Colon (tissue), 2 donors: ENCODE data around the gene PAX9.

Experiments
- FAIRE-seq: peaks from 2 replicates; lab custom pipeline; 2012; peaks lifted over from hg19 to GRCh38; lab: Jason Lieb, UNC
- donor health status: control.
- donor health status: control.

Gene PAX9

DNA sequence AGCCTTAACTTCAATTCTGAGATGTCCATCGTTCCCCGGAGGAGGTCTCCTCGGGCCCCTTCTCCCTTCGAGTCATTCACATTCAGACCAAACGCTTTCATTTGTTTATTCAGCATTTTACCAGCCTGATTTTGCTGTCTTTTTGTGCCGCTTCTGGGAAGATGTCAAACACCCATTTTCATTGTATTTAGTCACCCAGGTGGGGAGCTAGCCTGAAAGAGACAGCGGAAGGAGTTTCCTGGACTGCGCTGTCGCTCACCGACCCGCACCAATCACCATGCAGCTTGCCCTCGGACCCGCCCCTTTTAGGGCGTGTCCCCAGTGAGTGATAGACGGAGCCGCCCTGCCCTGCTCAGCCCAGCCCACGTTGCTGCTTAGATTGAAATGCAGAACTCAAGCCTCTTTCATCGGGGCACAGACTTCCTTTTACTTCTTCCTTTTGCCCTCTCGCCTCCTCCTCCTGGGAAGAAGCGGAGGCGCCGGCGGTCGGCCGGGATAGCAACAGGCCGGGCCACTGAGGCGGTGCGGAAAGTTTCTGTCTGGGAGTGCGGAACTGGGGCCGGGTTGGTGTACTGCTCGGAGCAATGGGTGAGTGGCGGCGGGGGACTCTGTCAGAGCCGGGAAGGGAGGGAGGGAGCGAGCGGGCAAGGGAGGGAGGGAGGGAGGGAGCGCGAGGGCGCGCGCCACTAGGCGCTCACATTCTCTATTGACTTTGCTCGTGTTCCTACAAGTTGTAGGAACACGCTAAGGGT is at the start of gene PAX9:
Gene PAX9, plus strand, starts transcription at position 355 of the 752 bp plus-strand sequence. Its CDS starts 230 bp downstream, at position 585.
- FAIRE-seq = no peak

- no peak for FAIRE-seq
These were observed 43.8 kb upstream of the PAX9 start for GRCh38 chr14:36617824-36618223.

- no peak for FAIRE-seq
These were observed 43.0 kb upstream of the PAX9 start for GRCh38 chr14:36618641-36619040.

GRCh38 chr14:36619131-36619530 is 42.5 kb upstream of the PAX9 start:
- no peak for FAIRE-seq

GRCh38 chr14:36619853-36620252 is 41.8 kb upstream of the PAX9 start:
- no peak for FAIRE-seq

- FAIRE-seq = no peak
These were observed 36.6 kb upstream of the PAX9 start for GRCh38 chr14:36625014-36625413.

- FAIRE-seq = no peak
These were observed 36.2 kb upstream of the PAX9 start for GRCh38 chr14:36625436-36625835.

- no peak for FAIRE-seq
These were observed 35.5 kb upstream of the PAX9 start for GRCh38 chr14:36626151-36626550.

DNA sequence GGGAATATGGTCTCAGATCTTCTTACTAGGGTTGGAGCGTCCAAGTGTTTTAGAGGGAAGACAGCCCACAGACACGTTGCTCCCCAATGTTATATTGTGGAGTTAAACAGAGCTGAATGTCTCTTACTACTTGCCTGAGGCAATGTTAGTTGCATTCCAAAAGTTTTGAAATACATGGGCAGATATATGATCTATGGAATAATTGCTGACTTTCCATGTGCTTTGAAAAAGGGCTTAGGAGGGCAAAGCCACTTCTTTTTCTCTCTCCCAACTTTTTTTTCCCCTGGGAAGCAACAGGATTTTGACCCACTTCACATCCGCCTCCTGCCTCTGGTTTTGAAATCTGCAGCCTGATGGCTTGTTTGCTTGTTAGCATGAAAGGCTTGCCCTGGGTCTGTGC is 33.7 kb upstream of the PAX9 start:
- FAIRE-seq = no peak

- FAIRE-seq = no peak
These were observed 28.1 kb upstream of the PAX9 start for GRCh38 chr14:36633580-36633979.

- no peak for FAIRE-seq
These were observed 14.8 kb upstream of the PAX9 start for GRCh38 chr14:36646664-36647416.

GRCh38 chr14:36647417-36647823 is 14.2 kb upstream of the PAX9 start:
- no peak for FAIRE-seq

DNA sequence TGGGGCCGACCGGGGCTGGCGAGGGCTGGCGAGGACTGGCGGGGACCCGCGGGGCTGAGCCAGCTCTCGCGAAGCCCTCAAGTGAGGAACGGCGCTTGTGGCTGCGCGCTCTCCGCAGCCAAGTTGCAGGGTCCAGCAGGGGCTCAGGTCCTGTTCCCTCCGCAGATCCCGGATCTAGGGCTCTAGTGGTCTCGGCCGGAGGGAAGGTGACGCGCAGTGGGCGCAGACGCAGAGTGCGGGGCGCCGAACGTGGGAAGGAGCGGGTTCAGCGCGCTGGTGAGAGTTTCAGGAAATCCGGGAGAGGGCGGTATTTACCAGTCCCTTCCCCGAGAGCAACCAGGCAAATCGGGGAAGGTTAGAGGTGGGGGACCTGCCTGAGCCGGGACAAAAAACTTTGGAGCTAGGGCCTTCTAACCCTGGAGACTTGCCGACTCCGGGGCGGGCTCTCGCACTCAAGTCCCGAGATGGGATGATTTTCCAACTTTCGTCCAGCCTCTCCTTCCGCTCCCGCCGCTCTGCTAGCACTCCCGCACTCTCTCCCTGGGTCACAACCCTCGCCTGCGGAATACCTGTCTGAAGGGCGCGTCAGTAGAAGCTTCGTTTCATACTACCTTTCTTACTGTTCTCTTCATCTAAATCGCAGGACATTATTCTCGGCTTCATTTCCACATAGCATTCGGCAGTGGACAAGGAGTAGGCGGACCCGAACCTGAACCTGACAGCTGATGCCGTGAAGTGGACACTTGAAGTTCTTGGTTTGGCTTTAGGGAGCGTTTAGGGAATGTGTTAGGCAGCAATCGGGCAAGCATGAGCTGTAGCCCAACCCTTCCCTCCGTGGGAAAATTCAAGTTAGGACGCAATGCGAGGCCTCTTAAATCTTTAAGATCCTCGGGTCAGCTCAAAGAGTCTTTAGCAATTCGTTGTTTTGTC is 13.6 kb upstream of the PAX9 start:
- FAIRE-seq = no peak

GRCh38 chr14:36649872-36650650 is 11.6 kb upstream of the PAX9 start:
- no peak for FAIRE-seq

DNA sequence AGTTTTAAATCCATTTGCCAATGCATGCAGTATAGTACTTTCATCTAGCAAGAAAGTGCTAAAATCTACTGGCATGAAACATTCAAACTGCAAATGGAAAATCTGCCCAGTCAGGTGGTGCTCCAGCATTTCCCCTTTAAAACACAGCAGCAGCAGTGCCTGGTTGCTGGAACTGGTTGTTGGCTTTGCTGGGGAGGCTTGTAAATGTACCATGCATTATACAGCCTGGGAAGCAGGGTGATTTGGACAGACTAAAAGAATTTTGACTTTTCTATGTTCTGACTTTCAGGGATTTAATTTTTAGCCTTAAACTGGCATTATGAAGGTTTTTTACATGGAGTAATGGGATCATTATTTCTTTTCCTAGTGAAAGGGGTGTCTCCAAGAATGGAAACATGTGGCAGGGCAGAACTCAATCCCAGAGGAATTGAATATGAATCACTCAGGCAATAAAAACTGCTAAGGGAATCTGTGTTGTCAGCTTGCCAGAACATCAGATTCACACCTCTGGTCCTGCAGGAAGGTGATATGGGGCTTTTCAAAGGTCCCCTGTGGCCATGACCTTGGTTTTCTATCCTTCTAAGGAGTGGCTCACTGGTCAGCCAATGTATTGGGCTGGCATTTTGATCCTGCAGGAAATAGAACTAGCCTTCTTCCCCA is 9.0 kb upstream of the PAX9 start:
- FAIRE-seq = no peak

- FAIRE-seq = no peak
These were observed 8.2 kb upstream of the PAX9 start for GRCh38 chr14:36653413-36653812.

DNA sequence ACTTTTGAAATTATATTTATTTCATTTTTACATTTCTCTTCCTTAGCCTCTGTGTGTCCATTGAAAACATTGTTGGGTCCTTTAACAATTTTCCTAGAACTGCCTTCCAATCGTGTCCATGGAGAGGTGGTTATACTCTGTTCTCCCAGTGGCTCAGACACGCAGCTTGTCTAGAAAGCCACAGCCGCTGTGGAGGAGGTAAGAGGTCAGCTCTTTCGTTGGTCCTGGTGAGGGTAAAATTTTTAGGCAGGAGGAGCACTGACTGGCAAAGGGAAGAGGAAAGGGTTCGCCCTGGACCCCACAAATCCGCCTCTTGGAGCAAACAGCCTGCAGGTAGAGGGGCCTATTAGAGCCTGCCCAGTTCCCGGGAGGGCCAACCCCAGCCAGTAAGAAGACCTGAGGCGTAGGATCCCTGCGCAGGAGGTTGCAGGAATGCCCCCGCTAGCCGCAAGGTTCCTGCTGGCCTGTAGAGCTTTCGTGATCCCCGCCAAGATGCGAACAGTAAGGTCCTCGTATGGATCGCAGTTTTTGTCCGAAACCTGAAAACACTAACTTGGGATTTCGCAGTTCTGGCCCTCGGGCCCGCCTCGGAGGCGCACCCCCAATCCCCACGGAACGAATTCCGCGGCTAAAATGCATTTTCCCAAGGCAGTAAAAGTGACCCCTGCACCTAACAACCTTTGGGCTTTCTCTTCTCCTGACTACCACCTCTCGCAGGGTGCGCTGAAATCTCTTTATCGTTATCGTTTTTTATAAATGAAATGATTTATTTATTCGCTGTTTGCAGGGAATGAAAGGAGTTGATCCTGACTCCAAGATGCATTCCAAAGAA is 7.5 kb upstream of the PAX9 start:
- no peak for FAIRE-seq

DNA sequence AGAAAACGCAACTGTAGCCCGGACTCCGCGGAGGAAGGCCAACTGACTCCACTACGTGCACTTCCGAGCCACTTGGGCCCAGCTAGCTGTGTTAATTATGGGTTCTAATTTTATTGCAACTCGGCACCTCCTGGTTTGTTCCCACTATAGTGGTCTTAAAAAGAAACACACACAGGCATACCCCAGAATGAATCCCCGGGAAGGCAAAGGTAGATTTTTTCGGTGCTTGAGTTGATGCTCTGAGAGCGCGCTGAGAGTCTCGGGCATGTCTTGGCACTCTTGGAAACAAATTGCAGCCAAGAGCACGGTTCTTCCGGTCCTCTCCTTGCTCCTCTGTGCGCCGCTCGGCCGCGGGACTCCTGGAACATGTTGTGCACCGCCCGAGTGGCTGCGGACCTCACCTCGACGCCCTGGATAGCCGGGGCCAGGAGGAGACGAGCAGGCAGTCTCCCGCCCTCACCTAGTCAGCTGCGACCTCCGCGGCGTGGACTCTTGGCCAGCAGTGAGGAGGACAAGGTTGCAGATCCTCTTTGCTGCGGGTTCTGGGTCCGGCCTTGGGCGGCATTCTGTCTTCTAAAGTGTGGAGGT is 6.8 kb upstream of the PAX9 start:
- FAIRE-seq = no peak

DNA sequence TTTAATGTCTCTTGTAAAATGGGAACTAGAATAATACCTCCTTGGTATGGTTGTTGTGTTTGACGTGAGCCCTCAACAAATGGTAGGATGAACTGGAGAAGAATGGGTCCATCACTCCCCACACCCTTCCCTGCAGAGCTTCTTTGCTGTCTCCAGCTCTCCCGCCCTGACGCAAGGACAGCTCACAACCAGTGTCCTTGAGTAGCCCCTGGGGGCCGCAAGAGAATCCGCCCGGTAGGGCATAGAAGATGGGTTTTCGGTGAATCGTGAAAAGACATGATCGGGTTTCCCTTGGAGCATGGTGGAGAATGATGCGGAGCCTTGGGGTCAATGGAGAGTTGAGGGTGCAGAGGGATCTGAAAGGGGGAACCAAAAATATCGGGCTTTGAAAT is 6.1 kb upstream of the PAX9 start:
- FAIRE-seq = no peak
